ENCODE measurements around the gene TTC8.

- no peak for TF ChIP-seq CTCF (IDR thresholded peaks at IDR 0.05; ENCODE audit: low read length)
- TF ChIP-seq EZH2 (optimal IDR thresholded peaks at IDR 0.05; ENCODE audit: low read depth, low read length) = no peak
- TF ChIP-seq EZH2phosphoT487 (IDR thresholded peaks at IDR 0.05; ENCODE audit: low read length) = no peak
Measured at GRCh38 chr14:88793259-88793625, 31.2 kb upstream of the TTC8 start.

Data from MM.1S (cell line).